Neural crest cell (in vitro differentiated cells): ENCODE results near the gene NR1H4. TPM values are rescaled to one million over a fixed set of nuclear protein-coding genes. Genes with fewer than 3 reads are reported as not detected.

Source experiments
- DNase-seq: peaks from one replicate; pipeline ENCODE4 v3.0.0; 2021; ENCODE audit warnings: low read depth, mixed read lengths, low spot score
- H3K27ac Mint-ChIP-seq: one replicate; pipeline ENCODE4 v1.8.0; 2021; ENCODE audit warnings: mild to moderate bottlenecking, mixed read lengths; ENCODE audit not compliant: unreplicated experiment
- H3K27me3 Mint-ChIP-seq: 2 replicates; pipeline ENCODE4 v1.8.0; 2021; ENCODE audit warnings: low read depth, mild to moderate bottlenecking, mixed read lengths
- H3K36me3 Mint-ChIP-seq: 2 replicates; pipeline ENCODE4 v1.8.0; 2021; ENCODE audit warnings: low read depth, mild to moderate bottlenecking, mixed read lengths
- H3K4me1 Mint-ChIP-seq: 2 replicates; pipeline ENCODE4 v1.8.0; 2021; ENCODE audit warnings: mixed read lengths
- H3K4me3 Mint-ChIP-seq: one replicate; pipeline ENCODE4 v1.8.0; 2021; ENCODE audit warnings: mild to moderate bottlenecking, mixed read lengths
- H3K9me3 Mint-ChIP-seq: 2 replicates; pipeline ENCODE4 v1.8.0; 2021; ENCODE audit warnings: mixed read lengths
- total RNA-seq: library from RNA; stranded (reverse); gene quantifications from 2 replicates; pipeline ENCODE4 v1.2.1, GENCODE V29; 2021
- TF ChIP-seq, protein P1 (sequence below): fragments of 200-600 bp; sonication (generic); conservative IDR thresholded peaks from 2 replicates; pipeline ENCODE4 v1.5.0; 2021; ENCODE audit warnings: antibody characterized with exemption, mild to moderate bottlenecking

Gene NR1H4
- total RNA-seq, 1 donor from 2014 or later = not detected

DNA sequence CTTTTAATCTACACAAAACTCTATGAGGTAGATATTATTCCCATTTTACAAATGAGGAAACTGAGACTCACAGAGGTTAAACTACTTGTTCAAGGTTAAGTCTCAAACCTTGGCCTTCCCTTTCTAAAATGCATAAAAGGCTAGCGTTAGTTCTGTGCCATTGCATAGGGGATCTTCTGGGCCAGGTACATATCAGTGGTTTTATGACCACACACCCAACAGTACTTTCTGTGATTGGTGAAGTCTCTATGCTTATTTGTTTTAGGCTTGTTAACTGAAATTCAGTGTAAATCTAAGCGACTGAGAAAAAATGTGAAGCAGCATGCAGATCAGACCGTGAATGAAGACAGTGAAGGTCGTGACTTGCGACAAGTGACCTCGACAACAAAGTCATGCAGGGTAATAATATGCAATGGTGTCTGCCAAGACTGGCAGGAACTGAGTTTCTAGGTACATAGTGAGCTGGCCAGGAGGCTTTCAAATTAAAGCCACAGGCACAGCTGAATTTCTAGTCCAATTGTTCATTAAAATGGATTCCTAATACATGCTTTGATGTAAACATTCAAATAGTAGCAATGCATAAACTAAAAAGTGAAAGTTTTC, 61.1 kb downstream of the NR1H4 start:
- peaks cover 4% of the 10 kb centered on the region for H3K4me1 Mint-ChIP-seq
- DNase-seq = no peak
- no peaks in the 10 kb centered on the region for H3K36me3 Mint-ChIP-seq

DNA sequence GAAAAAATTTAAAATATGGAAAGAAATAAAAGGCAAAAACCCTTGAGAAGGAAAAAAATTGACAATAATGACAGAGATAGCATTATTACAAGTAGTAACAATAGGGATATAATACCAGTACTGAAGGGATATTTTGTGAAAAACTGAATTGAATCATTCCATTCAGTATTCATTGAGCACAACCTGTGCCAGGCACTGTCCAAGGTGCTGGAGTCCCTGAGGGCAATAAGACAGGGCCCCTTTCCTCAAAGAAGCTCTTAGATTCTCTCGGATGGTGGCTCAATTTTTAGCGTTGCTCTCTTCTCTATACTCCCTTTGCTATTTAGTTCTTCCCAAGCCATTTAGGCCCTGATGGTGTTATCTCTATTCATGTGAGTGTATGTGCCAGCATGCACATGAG, 65.5 kb downstream of the NR1H4 start:
- H3K4me1 Mint-ChIP-seq = peaks cover 4% of the 10 kb centered on the region
- DNase-seq = peak; percentile 49
- H3K27ac Mint-ChIP-seq = no peak overlapping the region
- H3K9me3 Mint-ChIP-seq = no peaks in the 10 kb centered on the region
- H3K36me3 Mint-ChIP-seq = no peaks in the 10 kb centered on the region
- H3K4me3 Mint-ChIP-seq = no peak overlapping the region
- H3K27me3 Mint-ChIP-seq = peaks cover 29% of the 10 kb centered on the region
- TF ChIP-seq, protein P1, sequence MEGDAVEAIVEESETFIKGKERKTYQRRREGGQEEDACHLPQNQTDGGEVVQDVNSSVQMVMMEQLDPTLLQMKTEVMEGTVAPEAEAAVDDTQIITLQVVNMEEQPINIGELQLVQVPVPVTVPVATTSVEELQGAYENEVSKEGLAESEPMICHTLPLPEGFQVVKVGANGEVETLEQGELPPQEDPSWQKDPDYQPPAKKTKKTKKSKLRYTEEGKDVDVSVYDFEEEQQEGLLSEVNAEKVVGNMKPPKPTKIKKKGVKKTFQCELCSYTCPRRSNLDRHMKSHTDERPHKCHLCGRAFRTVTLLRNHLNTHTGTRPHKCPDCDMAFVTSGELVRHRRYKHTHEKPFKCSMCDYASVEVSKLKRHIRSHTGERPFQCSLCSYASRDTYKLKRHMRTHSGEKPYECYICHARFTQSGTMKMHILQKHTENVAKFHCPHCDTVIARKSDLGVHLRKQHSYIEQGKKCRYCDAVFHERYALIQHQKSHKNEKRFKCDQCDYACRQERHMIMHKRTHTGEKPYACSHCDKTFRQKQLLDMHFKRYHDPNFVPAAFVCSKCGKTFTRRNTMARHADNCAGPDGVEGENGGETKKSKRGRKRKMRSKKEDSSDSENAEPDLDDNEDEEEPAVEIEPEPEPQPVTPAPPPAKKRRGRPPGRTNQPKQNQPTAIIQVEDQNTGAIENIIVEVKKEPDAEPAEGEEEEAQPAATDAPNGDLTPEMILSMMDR = no peak

More for the DNA sequence above, 61.1 kb downstream of the NR1H4 start:
- Mint-ChIP-seq H3K27me3 (peaks cover 36% of the 10 kb centered on the region), H3K9me3 (no peaks in the 10 kb centered on the region), H3K4me3 (no peak overlapping the region), H3K27ac (no peak overlapping the region)
- TF ChIP-seq, protein P1 = no peak

DNA sequence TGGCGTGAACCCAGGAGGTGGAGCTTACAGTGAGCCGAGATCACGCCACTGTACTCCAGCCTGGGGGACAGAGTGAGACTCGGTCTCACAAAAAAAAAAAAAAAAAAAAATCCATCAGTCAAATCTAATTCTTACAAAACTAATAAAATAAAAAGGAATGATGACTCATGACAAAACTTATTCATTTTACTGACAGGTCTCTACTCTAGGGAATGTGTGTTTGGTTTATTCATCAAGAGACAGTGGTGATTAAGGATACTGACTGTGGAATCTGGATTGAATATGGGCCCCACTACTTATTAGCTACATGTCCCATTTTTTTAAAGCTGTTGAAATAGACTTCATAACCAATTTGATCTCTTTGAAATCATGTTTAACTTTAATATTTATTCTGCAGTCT, 70.5 kb downstream of the NR1H4 start:
- H3K27ac Mint-ChIP-seq = no peak overlapping the region
- H3K9me3 Mint-ChIP-seq = no peaks in the 10 kb centered on the region
- H3K4me3 Mint-ChIP-seq = no peak overlapping the region
- peaks cover 4% of the 10 kb centered on the region for H3K4me1 Mint-ChIP-seq
- no peaks in the 10 kb centered on the region for H3K36me3 Mint-ChIP-seq
- no peak for DNase-seq
- H3K27me3 Mint-ChIP-seq = peaks cover 23% of the 10 kb centered on the region
- TF ChIP-seq, protein P1 = no peak

DNA sequence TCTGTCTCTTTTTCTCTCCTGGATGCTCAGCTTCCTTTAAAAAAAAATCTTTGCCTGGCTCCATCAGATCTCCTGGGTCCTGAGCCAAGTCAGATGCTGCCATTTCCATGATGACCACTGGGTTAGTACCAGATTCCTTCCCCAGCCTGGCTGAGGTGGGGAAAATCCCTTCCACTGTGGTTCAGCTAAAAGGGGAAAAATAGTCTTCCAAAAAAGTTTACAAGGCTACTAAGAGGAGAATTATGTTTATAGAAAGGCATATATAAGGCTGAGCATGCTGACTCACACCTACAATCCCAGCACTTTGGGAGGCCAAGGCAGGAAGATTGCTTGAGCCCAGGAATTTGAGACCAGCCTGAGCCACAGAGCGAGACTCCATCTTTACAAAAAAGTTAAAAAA, 71.4 kb downstream of the NR1H4 start:
- TF ChIP-seq, protein P1 = no peak
- H3K9me3 Mint-ChIP-seq = no peaks in the 10 kb centered on the region
- H3K4me3 Mint-ChIP-seq = no peak overlapping the region
- H3K27me3 Mint-ChIP-seq = peaks cover 18% of the 10 kb centered on the region
- H3K36me3 Mint-ChIP-seq = no peaks in the 10 kb centered on the region
- H3K4me1 Mint-ChIP-seq = no peaks in the 10 kb centered on the region
- H3K27ac Mint-ChIP-seq = no peak overlapping the region
- no peak for DNase-seq

DNA sequence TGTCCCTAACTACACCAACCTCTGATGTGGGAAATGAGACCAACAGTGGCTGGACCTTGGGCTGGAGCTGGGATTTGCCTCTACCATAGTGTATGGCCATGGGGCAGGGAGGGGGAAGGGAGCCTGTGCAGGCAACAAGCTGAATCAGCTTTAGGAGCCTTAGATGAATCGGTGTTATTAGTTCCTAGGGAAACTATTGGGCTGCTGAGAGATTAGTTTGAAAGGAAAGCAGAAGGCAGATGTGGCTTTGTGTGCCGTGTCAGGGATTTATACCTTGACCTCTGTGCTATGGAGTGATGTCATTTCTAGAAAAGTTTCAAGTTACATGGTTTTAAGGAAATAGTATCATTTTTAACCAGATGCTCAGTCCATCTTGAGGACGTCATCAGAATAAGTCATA, 80.3 kb downstream of the NR1H4 start:
- no peak for DNase-seq
- Mint-ChIP-seq H3K27me3 (peaks cover 4% of the 10 kb centered on the region), H3K27ac (no peak overlapping the region), H3K36me3 (no peaks in the 10 kb centered on the region), H3K4me1 (peaks cover 10% of the 10 kb centered on the region), H3K4me3 (no peak overlapping the region), H3K9me3 (no peaks in the 10 kb centered on the region)
- TF ChIP-seq, protein P1 = no peak
